HG03342 (cell line): Measurements from ENCODE around the gene ZNF611.
"Not testable (repeated sequence)": the region's sequence is repeated elsewhere in the genome, so short reads cannot be mapped to it uniquely, and the experiment has no call there.

ENCODE experiments used
- ATAC-seq: cut with Tn5 transposase; IDR thresholded peaks from one replicate; pipeline ENCODE4 v1.9.1; 2021; ENCODE audit warnings: mild to moderate bottlenecking, moderate library complexity; ENCODE audit not compliant: unreplicated experiment

ZNF611 gene

DNA sequence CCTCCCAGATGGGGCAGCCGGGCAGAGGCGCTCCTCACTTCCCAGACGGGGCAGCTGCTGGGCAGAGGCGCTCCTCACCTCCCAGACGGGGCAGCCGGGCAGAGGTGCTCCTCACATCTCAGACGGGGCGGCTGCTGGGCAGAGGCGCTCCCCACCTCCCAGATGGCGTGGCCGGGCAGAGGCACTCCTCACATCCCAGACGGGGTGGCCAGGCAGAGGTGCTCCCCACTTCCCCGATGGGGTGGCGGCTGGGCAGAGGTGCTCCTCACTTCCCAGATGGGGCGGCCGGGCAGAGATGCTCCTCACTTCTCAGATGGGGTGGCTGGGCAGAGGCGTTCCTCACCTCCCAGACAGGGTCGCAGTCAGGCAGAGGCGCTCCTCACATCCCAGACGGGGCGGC, 14.3 kb downstream of the ZNF611 start:
- not testable (repeated sequence) for ATAC-seq

DNA sequence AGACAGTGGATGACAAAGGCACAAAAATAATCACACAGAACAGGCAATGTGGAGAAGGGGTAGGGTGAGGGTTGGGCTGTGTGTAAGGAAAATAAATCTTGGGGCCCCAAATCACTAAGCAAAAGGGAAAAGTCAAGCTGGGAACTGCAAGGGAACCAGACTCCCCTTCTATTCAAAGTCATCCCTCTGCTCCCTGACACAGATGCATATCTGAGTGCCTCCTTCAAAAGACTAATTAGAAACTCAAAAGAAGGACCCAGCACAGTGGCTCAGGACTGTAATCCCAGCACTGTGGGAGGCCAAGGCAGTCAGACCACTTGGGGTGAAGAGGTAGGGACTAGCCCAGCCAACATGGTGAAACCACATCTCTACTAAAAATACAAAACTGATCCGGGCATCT, 18.3 kb downstream of the ZNF611 start:
- no peak for ATAC-seq

DNA sequence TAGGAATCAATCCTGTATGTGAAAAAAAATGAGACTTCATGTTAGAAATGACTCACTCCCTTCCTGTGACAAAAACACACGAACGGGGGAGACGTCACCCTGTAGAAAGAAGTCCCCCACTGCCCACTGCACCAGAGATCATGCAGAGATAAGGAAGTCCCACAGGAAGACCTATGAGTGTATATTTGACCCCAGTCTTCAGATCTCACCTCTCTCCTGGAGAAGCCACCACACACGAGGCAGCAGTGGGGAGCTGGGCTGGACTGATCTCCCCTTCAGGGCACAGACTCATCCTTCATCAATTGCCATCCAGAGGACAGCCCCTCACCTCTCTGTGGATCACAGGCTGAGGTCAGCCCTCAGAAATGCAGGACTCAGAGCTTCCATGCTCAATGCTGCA, 18.9 kb downstream of the ZNF611 start:
- ATAC-seq, result not testable (repeated sequence)

DNA sequence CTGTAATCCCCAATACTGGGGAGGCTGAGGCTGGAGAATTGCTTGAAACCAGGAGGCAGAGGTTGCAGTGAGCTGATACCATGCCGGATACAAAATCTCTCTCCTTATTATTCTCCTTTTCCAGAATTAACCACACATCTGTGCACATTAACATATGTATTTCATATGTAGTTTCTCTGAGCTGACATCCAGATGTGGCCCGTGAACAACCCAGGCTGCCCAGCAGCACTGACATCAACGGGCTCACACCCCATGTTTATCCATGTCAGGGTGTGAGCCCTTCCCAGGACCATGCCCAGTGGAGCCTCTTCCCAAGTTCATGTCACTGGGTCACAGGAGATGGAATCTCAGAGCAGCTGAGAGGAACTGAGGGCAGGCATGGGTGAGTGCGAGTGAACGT, 19.5 kb downstream of the ZNF611 start:
- not testable (repeated sequence) for ATAC-seq

DNA sequence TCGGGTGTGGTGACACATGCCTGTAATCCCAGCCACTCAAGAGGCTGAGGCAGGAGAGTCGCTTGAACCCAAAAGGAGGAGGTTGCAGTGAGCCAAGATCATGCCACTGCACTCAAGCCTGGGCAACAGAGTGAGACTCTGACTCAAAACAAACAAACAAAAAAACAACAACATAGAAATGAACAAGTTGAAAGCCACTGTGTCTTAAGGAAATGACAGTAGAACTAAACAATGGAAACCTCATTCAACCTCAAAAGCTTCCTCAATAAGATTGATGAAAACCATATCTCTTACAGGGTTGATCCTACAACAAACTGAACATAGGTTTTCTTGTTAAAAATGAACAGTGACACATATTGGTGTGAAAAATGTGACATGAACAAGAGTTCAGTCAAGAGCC, 21.8 kb downstream of the ZNF611 start:
- not testable (repeated sequence) for ATAC-seq

DNA sequence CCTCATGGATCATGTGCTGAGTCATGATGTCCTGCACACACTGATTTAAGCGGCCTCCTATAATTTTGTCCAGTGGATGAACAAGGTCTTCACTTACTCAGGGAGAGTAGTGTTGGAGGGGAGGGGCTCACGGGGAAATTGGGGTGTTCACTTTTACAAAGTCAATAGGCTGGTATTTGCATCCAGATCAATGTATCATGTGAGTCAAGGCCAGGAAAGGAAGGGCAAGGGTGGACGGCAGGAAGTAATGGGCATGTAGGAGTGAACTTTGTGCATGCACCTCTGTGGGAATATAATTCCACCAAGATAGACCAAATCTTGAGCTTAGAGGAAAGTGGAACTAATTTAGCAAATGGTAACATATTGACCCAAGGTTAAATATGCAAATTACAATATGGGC, 23.2 kb downstream of the ZNF611 start:
- not testable (repeated sequence) for ATAC-seq

DNA sequence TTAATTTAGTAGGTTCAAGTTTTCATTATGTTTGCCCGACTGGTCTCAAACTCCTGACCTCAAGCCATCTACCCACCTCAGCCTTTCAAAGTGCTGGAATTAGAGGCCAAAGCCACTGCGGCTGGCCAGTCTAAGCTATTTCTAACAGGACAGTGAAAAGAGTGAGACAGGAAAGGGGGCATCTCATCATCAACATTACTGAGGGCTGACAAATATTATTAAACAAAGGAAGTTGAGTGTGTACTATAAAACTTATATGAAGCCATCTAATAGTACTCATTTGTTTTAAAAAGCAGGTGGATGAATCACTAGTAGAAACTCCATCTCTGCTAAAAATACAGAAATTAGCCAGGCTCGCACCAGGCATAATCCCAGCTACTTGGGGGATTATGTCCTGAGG, 24.3 kb downstream of the ZNF611 start:
- no peak for ATAC-seq

DNA sequence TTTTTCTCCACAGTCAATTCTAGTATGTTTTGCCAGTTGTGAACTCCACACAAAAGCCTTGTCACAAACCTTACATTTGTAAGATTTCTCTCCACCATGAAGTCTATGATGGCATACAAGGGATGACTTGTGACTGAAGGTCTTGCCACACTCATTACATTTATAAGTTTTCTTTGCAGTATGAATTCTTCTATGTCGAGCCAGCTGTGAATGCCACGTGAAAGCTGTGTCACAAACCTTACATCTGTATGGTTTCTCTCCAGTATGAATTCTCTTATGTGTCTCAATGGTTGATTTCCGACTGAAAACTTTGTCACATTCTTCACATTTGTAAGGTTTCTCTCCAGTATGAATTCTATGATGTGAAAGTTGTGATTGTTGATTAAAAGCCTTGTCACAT, 29.2 kb downstream of the ZNF611 start:
- not testable (repeated sequence) for ATAC-seq

DNA sequence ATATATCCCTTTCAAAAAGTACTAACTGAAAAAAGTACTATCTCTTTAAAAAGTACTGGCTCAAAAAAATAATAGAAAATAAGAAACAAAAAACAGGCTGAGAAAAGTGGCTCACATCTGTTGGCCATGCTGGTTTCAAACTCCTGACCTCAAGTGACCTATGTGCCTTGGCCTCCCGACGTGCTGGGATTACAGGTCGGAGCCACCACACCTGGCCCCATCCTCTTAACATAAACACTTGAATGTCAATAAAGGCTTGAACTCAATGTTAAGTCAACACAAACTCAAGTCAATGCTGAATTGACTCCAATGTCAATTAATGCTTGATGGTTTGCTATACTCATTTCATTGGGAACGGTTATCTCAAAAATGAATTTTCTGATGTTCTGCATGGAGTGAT, 30.9 kb downstream of the ZNF611 start:
- no peak for ATAC-seq

DNA sequence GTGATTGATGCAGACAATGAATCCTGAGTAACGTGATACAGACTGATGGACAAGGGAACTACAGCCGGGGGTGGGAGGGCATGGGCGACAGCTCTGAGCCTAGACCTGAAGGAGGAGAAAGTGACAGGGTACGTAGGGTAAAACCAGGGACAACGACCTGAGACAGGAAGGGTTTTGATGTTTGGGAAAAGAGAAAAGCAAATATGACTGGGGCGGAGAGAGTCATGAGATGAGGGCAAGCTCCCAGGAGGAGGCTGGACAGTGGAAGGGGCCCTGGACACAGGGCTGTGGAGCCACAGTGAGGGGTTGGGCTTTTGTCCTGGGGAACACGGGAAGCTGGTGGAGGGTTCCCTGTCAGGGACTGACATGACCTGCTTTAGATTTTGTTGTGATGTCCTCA, 34.2 kb downstream of the ZNF611 start:
- ATAC-seq, result no peak

DNA sequence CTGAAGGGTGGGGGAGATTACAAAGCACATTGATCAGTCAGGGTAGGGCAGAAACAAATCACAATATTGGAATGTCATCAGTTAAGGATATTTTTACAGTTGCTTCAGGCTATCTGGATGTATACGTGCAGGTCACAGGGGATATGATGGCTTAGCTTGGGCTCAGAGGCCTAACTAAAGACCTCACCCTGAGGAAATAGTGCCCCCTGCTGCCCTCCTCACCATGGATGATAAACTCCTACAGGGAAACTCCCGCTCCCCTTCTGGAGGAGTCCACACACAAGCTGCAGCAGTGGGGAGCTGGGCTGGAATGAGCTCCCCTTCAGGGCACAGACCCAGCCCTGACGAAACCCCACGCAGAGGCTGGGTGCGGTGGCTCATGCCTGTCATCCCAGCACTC, 35.3 kb downstream of the ZNF611 start:
- not testable (repeated sequence) for ATAC-seq

DNA sequence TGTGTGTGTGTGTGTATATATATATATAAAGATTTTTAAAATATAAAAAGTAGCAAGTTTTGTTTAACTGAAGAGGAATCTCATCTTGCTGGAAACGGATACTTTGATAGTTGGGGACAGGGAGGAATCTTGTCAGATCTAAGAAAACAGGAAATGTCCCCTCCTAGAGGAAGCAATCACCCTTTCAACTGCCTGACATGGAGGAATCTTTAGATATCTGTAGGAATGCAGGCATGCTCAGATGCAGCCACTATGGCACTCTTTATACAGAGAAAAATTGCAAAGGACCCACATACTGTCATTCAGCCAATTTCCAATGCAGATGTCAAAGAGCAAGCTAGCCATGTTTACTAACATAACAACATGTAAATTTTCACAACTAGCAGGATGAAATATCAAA, 38.8 kb downstream of the ZNF611 start:
- no peak for ATAC-seq

DNA sequence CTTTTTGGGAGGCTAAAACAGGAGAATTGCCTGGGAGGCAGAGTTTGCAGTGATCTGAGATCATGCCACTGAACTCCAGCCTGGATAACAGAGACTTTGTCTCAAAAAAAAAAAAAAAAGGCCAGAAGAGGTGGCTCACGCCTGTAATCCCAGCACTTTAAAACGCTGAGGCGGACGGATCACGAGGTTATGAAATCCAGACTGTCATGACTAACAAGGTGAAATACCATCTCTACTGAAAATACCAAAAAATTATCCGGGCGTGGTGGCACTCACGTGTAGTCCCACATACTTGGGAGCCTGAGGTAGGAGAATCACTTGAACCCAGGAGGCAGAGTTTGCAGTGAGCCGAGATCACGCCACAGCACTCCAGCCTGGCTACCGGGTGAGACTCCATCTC, 39.9 kb downstream of the ZNF611 start:
- ATAC-seq, result no peak

DNA sequence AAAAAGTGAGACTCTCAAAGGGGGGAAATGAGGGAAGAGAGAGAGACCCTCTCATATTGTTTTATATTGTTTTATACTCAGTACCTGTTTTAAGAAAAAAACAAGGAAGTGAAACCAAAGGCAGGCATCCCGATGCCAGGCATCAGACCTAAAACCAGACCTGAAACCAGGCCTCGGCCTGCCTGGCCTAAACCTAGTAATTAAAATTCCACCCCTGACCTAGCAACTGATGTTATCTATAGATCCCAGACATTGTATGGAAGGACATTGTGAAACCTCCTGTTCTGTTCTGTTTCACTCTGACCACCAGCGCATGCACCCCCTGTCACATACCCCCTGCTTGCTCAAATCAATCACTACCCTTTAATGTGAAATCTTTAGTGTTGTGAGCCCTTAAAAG, 40.6 kb downstream of the ZNF611 start:
- ATAC-seq, result not testable (repeated sequence)

DNA sequence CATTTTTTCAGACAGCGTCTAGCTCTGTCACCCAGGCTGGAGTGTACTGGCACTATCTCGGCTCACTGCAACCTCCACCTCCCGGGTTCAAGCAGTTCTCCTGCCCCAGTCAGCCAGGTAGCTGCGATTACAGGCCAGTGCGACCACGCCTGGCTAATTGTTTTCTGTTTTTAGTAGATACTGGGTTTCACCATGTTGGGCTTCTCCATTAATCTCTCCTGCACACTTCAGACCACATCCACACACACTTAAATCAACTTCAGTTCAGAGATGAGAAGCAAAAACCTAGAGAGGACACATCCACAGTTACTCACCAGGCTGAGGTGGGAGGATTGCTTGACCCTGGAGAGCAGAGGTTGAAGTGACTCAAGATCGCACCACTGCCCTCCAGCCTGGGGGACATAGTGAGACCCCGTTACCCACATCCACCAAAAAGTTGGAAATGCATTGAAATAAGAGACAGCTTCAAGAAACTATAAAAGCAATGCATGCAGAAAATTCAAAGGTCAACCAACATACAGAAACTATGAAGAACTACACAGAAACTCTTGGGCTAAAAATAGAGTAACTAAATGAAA, 42.3 kb downstream of the ZNF611 start:
- ATAC-seq, result no peak

DNA sequence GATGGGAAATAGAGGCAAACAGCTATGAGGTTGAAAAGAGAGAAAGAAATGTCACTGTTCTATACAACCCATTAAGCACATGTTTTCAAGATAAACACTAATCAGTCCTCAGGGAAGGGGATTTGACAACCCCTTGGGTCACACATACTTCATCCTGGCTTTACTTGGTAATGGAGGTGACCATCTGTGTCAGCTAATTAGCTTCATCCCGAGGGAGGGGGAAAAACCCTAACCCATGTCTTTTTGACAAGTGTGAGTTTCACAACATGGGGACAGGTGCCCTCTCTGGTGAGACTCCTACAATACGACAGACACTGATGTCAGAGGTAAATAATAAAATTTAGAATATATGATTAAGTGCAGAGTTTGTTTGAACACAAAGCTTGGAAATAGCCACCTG, 43.1 kb downstream of the ZNF611 start:
- no peak for ATAC-seq

DNA sequence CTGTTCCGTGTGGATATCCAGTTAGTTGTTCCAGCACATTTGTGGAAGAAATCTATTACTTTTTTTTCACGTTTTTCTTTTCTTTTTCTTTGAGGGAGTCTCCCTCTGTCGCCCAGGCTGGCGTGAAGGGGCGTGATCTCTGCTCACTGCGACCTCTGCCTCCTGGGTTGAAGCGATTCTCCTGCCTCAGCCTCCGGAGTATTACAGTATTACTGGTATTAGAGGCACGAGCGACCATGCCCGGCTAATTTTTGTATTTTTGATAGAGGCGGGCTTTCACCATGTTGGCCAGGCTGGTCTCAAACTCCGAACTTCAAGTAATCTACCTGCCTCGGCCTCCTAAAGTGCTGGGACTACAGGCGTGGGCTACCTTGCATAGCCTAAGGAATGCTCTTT, 43.6 kb downstream of the ZNF611 start:
- ATAC-seq, result no peak

DNA sequence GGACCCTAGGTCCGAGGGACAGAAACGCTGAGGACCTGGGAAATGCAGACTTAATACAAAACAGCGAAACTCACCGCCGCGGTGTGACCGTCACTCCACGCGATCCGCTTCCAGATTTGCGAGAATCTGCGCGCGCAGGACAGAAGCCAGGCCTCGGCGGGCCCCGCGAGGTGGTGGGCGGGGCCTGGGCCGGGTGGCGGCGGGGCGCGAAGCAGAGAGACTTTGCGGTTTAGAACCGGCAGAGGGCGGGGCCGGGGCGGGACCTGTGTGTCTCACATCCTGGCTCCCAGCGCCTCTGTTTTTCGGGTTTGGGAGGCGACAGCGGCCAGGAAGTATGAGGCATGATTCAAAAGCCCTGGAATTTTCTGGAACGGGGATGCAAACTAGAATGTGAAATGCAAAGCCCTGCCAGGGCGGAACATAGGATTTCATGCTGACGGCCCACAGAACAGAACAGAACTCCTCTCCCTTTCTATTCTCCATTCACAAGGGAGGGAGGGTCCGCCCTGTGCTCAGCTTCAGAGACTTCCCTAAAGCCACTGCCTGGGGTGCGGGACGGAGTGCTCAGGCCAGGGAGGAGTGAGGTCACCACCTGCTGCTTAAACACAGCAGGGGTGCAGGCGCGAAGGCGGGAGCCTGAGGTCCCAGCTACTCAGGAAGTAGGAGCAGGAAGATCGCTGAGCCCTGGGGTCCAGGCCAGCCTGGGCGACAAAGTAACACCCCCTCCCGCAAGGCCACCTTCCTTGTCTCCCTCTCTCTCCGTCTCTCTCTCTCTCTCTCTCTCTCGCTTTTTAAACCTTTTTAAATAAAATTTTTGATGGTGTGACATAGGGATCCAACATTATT, 44.3 kb downstream of the ZNF611 start:
- peak; percentile 76 for ATAC-seq

DNA sequence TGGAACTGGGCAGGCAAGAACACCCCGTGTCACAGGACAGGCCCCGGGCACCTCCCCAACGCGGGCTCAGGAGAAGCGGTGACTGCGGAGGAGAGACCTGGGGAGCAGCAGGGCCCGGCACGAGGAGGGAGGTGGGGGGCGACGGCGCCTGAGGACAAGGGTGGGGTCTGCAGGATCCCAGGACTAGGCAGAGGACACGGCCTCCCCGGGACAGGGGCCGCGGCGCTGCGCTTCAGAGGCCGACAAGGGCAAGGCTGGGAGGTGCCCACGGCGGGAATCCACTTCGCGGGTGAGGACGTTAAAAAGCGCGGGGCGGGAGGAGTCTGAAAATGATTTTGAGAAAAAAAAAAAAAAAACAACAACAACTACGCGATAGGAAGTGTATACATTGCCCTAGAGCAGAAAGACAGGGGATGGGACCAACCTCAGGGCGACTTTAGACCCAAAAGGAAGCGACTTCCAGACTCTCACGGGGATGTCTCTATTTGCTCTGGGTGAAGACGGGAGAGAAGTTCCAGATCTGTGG, 44.9 kb downstream of the ZNF611 start:
- ATAC-seq, result peak; percentile 48

DNA sequence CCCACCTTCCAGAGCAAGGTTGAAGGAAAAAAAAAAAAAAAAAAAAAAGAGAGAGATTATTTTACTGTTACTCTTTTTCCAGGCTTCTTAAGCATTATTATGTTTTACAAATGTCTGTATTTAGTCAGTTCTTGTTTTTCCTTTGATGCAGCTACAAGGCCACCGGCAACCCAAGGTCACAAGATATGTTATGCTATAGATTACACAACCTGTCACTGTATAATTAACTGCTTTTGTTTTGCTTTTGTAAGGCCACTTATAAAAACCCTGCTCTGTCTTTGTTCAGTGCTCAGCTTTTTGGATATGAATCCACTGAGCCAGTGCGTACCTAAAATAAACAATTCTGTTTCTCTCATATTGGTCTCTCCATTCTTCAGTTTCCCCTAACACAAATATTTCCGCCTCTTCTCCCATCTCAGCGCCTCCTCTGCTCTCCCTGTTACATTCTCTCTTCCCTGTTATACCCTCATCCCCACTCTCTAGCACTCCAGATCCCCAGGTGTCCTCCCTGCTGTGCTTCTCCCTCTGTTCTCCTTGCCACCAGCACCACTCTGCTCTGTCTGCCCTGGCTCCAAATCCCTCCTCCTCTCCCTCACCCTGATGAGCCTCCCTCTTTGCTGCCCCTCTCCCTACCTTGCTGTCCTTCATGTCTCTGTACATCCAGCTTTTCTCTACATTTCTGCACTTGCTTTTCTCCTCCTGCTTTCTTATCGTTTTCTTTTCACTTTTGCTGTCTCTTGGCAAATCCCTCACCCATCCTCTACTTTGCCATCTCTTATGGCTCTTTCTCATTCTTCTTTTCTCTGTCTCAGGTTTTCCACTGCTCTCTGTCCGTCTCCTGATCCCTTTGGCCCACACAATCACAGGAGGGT, 45.7 kb downstream of the ZNF611 start:
- ATAC-seq, result not testable (repeated sequence)

DNA sequence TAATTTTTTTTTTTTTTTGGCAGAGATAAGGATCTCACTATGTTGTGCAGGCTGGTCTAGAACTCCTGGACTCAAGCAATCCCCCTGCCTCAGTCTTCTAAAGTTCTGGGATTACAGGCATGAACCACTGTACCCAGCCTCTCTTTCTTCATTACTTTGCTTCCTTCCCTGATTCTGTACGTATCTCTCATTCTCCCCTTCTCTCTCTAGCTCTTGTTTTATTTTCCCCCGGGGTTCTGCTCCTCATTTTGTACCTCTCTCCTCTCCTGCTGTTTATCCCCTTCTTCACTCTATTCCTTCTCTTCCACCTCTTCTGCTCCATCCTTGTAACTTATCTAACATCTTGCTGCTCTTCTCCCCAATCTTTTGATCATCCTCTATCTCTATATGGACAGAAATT, 46.5 kb downstream of the ZNF611 start:
- no peak for ATAC-seq
